Measurements from ENCODE around the gene MRPS33.

GRCh38 chr7:141043616-141044015, 28.9 kb upstream of the MRPS33 start:
- TF ChIP-seq REST (IDR thresholded peaks at IDR 0.05), result no peak
- no peak for TF ChIP-seq CTCF (IDR thresholded peaks at IDR 0.05; ENCODE audit: low read depth, low read length, missing input control)
- TF ChIP-seq YY1 (IDR thresholded peaks at IDR 0.05), result no peak
- no peak for TF ChIP-seq TAF1 (conservative IDR thresholded peaks at IDR 0.05)
- no peak for TF ChIP-seq FOXA1 (IDR thresholded peaks at IDR 0.05)
- TF ChIP-seq ZBTB33 (IDR thresholded peaks at IDR 0.05), result no peak
- no peak for TF ChIP-seq GABPA (IDR thresholded peaks at IDR 0.05 in 1 of 2, conservative IDR thresholded peaks at IDR 0.05 in 1 of 2)
- TF ChIP-seq, protein P1, sequence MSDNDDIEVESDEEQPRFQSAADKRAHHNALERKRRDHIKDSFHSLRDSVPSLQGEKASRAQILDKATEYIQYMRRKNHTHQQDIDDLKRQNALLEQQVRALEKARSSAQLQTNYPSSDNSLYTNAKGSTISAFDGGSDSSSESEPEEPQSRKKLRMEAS (IDR thresholded peaks at IDR 0.05), result no peak

Data from liver (tissue), 3 donors.